HepG2 (cell line): ENCODE results near the gene XCL2. TPM values are rescaled to one million over a fixed set of nuclear protein-coding genes. Genes with fewer than 3 reads are reported as not detected.

Experiments
- ATAC-seq: fragments of 200-7000 bp; cut with Tn5 transposase; 3 replicates; pipeline ENCODE4 v1.9.1; 2020; ENCODE audit warnings: mild to moderate bottlenecking, moderate library complexity
- BruUV-seq: library from RNA; stranded (reverse); fragments of 400-500 nt; replicated peaks from 2 replicates; lab custom pipeline; 2021; lab: Mats Ljungman, UMichigan
- CTCF ChIA-PET: fragments of 300-600 bp; formaldehyde crosslinking; extraction: SDS; loops from one replicate; lab custom pipeline; 2021; ENCODE audit warnings: low total read pairs, inconsistent platforms, low intra/inter-chr PET ratio; lab: Yijun Ruan, JAX
- POLR2A ChIA-PET: fragments of 350-600 bp; sonication (Branson Sonifier 250); formaldehyde crosslinking; loops from one replicate; lab custom pipeline; 2020; ENCODE audit warnings: antibody characterized with exemption, inconsistent platforms; lab: Yijun Ruan, JAX
- DNase-seq: peaks from one replicate; pipeline ENCODE4 v3.0.0-alpha.2; 2015; ENCODE audit warnings: low spot score
- FAIRE-seq: peaks from 3 replicates; lab custom pipeline; 2011; peaks lifted over from hg19 to GRCh38; lab: Jason Lieb, UNC
- H2AFZ ChIP-seq: one replicate; pipeline ENCODE4 v1.6.1; 2011; ENCODE audit warnings: low read length, inconsistent platforms
- H3K27ac ChIP-seq: fragments of 300-600 bp; 3 replicates; pipeline ENCODE4 v1.8.0; 2011; ENCODE audit warnings: mixed run types, mild to moderate bottlenecking, mixed read lengths, low read length, inconsistent platforms; ENCODE audit not compliant: insufficient read depth; ENCODE audit errors: extremely low read length
- H3K27me3 ChIP-seq, 2 experiments: fragments of 200-600 bp in 1 of 2; 2 replicates in 1 of 2; 3 replicates in 1 of 2; pipeline versions ENCODE4 v1.6.0 to v1.8.0; 2011; ENCODE audit warnings: low read length in 2 of 2, mild to moderate bottlenecking in 2 of 2, moderate library complexity in 2 of 2, inconsistent platforms in 1 of 2; ENCODE audit not compliant: insufficient read depth in 2 of 2, control insufficient read depth in 1 of 2
- H3K36me3 ChIP-seq, 2 experiments: fragments of 200-600 bp in 1 of 2; replicated peaks in 1 of 2; 2 replicates in 1 of 2; 3 replicates in 1 of 2; pipeline versions ENCODE4 v1.5.1 to v1.8.0; 2011; ENCODE audit warnings: low read length in 2 of 2, inconsistent platforms in 1 of 2; ENCODE audit not compliant: insufficient read depth in 2 of 2, control insufficient read depth in 1 of 2
- H3K4me1 ChIP-seq: 2 replicates; pipeline ENCODE4 v1.5.1; 2012; ENCODE audit warnings: low read length, inconsistent platforms; ENCODE audit not compliant: insufficient read depth
- H3K4me2 ChIP-seq: 2 replicates; pipeline ENCODE4 v1.6.0; 2011; ENCODE audit warnings: low read depth, low read length, inconsistent platforms
- H3K4me3 ChIP-seq, 3 experiments: fragments of 200-600 bp in 1 of 3; sonication (generic), shearing (Covaris generic) in 1 of 3; replicated peaks in 1 of 3; 2 replicates each; pipeline ENCODE4 v1.5.1; 2011 to 2016; ENCODE audit warnings: low read length in 3 of 3, inconsistent platforms in 2 of 3, low read depth in 2 of 3, mild to moderate bottlenecking in 2 of 3, control low read depth in 1 of 3, mixed read lengths in 1 of 3; ENCODE audit not compliant: insufficient read depth in 1 of 3
- H3K79me2 ChIP-seq: one replicate; pipeline ENCODE4 v1.6.1; 2011; ENCODE audit warnings: low read length, inconsistent platforms; ENCODE audit not compliant: insufficient read depth
- H3K9ac ChIP-seq: 2 replicates; pipeline ENCODE4 v1.6.0; 2011; ENCODE audit warnings: mild to moderate bottlenecking, low read depth, low read length, inconsistent platforms; ENCODE audit not compliant: insufficient read depth
- H3K9me3 ChIP-seq: 2 replicates; pipeline ENCODE4 v1.5.1; 2012; ENCODE audit warnings: mild to moderate bottlenecking, low read length
- H4K20me1 ChIP-seq: 2 replicates; pipeline ENCODE4 v1.6.0; 2011; ENCODE audit warnings: inconsistent platforms, mild to moderate bottlenecking, low read length, moderate library complexity; ENCODE audit not compliant: insufficient read depth
- BCL6 ChIP-seq: IDR thresholded peaks from 2 replicates; pipeline ENCODE4 v1.6.1; 2016; ENCODE audit warnings: missing genetic modification reagents, missing compliant biosample characterization
- FLYWCH1 ChIP-seq: sonication (generic); formaldehyde crosslinking; IDR thresholded peaks from 2 replicates; pipeline ENCODE4 v1.8.1; 2023; ENCODE audit warnings: mild to moderate bottlenecking, missing genetic modification reagents
- IRF2 ChIP-seq: IDR thresholded peaks from 2 replicates; pipeline ENCODE4 v1.6.1; 2018; ENCODE audit warnings: missing genetic modification reagents, missing compliant biosample characterization
- KLF12 ChIP-seq: sonication (generic); formaldehyde crosslinking; IDR thresholded peaks from 2 replicates; pipeline ENCODE4 v1.4.0; 2020; ENCODE audit warnings: missing genetic modification reagents, borderline replicate concordance
- MAFK ChIP-seq, 2 experiments: IDR thresholded peaks in 1 of 2; conservative IDR thresholded peaks in 1 of 2; 2 replicates each; pipeline ENCODE4 v1.6.1; 2011; ENCODE audit warnings: improper control_type of control experiment in 2 of 2, low read length in 2 of 2
- MATR3 ChIP-seq: sonication (generic); formaldehyde crosslinking; IDR thresholded peaks from 2 replicates; pipeline ENCODE4 v1.4.0; 2020; ENCODE audit warnings: missing genetic modification reagents
- RFXANK ChIP-seq: IDR thresholded peaks from 2 replicates; pipeline ENCODE4 v1.6.1; 2016
- SMAD9 ChIP-seq: sonication (generic); formaldehyde crosslinking; IDR thresholded peaks from 2 replicates; pipeline ENCODE4 v1.5.1; 2020; ENCODE audit warnings: mild to moderate bottlenecking, missing genetic modification reagents
- SNAI1 ChIP-seq: sonication (generic); formaldehyde crosslinking; IDR thresholded peaks from 2 replicates; pipeline ENCODE4 v1.5.0; 2020; ENCODE audit warnings: mild to moderate bottlenecking, missing genetic modification reagents, borderline replicate concordance
- SP5 ChIP-seq: IDR thresholded peaks from 2 replicates; pipeline ENCODE4 v1.6.1; 2016; ENCODE audit warnings: low read depth, borderline replicate concordance
- TEAD2 ChIP-seq: sonication (generic); formaldehyde crosslinking; IDR thresholded peaks from 2 replicates; pipeline ENCODE4 v1.9.0; 2021; ENCODE audit warnings: missing genetic modification reagents
- TOPORS ChIP-seq: sonication (generic); formaldehyde crosslinking; IDR thresholded peaks from 2 replicates; pipeline ENCODE4 v1.8.0; 2023; ENCODE audit warnings: mild to moderate bottlenecking, missing genetic modification reagents
- ZNF34 ChIP-seq: sonication (generic); formaldehyde crosslinking; IDR thresholded peaks from 2 replicates; pipeline ENCODE4 v1.4.0; 2020; ENCODE audit warnings: mild to moderate bottlenecking, missing genetic modification reagents, borderline replicate concordance
- WGBS: methylation state at CpG from one replicate; pipeline ENCODE4 v1.1.6; 2017; ENCODE audit warnings: low lambda C conversion rate; 5-methylcytosine and 5-hydroxymethylcytosine counted together
- in situ Hi-C: cut with HindIII; loops from 2 replicates; pipeline ENCODE4 v1.10.0; 2017; ENCODE audit warnings: low pct_unique_long_range_greater_than_20kb; ENCODE audit not compliant: extremely low pct_ligation_motif_present
- intact Hi-C: fragments of 100-400 bp; cut with micrococcal nuclease; formaldehyde crosslinking; loops from one replicate; pipeline ENCODE4 v1.10.0; 2022; ENCODE audit not compliant: unreplicated experiment
- polyA plus RNA-seq, 8 experiments: library from polyadenylated mRNA; depleted of rRNA in 3 of 8; stranded (reverse) in 7 of 8; unstranded in 1 of 8; fragments of >200 nt; fragmentation: Illumina TruSeq in 4 of 8; extraction: Trizol in 4 of 8; gene quantifications; 2 replicates each; pipeline versions ENCODE4 v1.2.1 to v1.2.3, GENCODE V29; 2011 to 2016; ENCODE audit warnings: low read depth in 4 of 8, missing spikeins in 1 of 8, mixed read lengths in 1 of 8; ENCODE audit not compliant: insufficient read depth in 1 of 8
- total RNA-seq, 5 experiments: library from RNA; depleted of rRNA; stranded (reverse); fragments of >200 nt; fragmentation: Illumina TruSeq; extraction: Trizol; gene quantifications; 2 replicates each; pipeline ENCODE4 v1.2.3, GENCODE V29; 2016; ENCODE audit warnings: low read depth in 1 of 5
- TF ChIP-seq, protein P1 (sequence below): sonication (generic); formaldehyde crosslinking; IDR thresholded peaks from 2 replicates; pipeline ENCODE4 v1.8.1; 2023; ENCODE audit warnings: mild to moderate bottlenecking, inconsistent platforms, moderate library complexity, missing genetic modification reagents, borderline replicate concordance
- TF ChIP-seq, protein P2 (sequence below): sonication (generic); formaldehyde crosslinking; IDR thresholded peaks from one replicate; pipeline ENCODE4 v1.5.1; 2020; ENCODE audit warnings: mild to moderate bottlenecking, missing genetic modification reagents; ENCODE audit errors: not compliant biosample characterization

XCL2 gene
- total and polyA plus RNA-seq, 2 of the 13 experiments (the other 11 are each of a cell fraction or from before 2014, with no cell fraction given) = 0.50 TPM; not detected in 1

- TF ChIP-seq, protein P1, sequence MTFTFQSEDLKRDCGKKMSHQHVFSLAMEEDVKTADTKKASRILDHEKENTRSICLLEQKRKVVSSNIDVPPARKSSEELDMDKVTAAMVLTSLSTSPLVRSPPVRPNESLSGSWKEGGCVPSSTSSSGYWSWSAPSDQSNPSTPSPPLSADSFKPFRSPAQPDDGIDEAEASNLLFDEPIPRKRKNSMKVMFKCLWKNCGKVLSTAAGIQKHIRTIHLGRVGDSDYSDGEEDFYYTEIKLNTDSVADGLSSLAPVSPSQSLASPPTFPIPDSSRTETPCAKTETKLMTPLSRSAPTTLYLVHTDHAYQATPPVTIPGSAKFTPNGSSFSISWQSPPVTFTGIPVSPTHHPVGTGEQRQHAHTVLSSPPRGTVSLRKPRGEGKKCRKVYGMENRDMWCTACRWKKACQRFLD = no peak
- TF ChIP-seq SNAI1 (peak; percentile 81; the same call in 1 of the 2 replicates), SMAD9 (CRISPR knock-in tag) (no peak), IRF2 (CRISPR knock-in tag) (no peak), KLF12 (CRISPR knock-in tag) (no peak), RFXANK (CRISPR knock-in tag) (no peak), BCL6 (CRISPR knock-in tag) (peak; percentile 92), MAFK (conservative IDR thresholded peaks at IDR 0.05 in 1 of 2, IDR thresholded peaks at IDR 0.05 in 1 of 2; ENCODE audit: low read length in 2 of 2) (no peak), SP5 (CRISPR knock-in tag) (no peak)
These were observed 45.6 kb downstream of the XCL2 start (continued) for GRCh38 chr1:168498159-168498631.

DNA sequence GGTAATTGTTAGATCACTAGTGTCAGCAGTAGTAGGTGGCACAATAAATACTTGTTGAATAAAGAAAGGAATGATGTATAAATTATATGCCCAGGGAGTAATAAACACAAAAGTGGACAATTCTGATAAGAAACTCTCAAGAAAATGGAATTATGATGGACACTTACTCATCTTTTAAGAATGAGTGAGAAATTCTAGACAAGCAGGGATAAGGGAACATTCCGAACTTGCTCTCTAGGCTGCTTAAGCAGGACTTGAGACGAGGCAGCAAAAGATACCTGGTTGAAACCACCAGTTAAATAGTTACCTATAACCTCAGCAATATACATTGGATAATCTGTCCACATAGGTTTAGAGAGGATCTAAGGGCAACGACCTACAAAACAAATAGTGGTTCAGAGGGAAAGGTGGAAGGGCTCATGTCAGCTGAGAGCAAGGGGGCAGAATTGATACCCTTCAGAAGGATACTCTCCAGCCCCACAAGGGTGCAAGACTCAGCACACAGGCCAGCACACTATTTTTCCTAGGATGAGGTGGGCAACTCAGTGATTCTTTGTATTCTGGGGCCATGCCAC is 46.3 kb downstream of the XCL2 start:
- H3K27me3 ChIP-seq = no peaks in the 10 kb centered on the region
- BruUV-seq = no TSS peak
- peaks cover 14% of the 10 kb centered on the region for H3K79me2 ChIP-seq
- DNase-seq (peak; percentile 57), FAIRE-seq (peak; percentile 43), ATAC-seq (peak; percentile 85)
- H3K4me3 ChIP-seq = no peak overlapping the region; a peak in 1 of 6 replicates
- peak overlapping the region; percentile 79 for H3K27ac ChIP-seq
- POLR2A ChIA-PET = no interaction called here
- H3K36me3 ChIP-seq = no peaks in the 10 kb centered on the region; a peak in 1 of 5 replicates
- intact Hi-C loops (loop anchor here (2.0 to 5.0 kb wide), 2 partner anchors 21 to 60 kb away; no protein-coding TSS in a partner anchor), in situ Hi-C loops (no loop called here)
- 18% methylated on average over 3 of the region's 3 CpGs for WGBS
- peaks cover 79% of the 10 kb centered on the region for H3K4me1 ChIP-seq
- peak overlapping the region; percentile 16; the same call in 1 of the 2 replicates for H3K9ac ChIP-seq
- no peaks in the 10 kb centered on the region for H3K9me3 ChIP-seq
- CTCF ChIA-PET = no interaction called here
- no peaks in the 10 kb centered on the region for H4K20me1 ChIP-seq
- no peak overlapping the region for H2AFZ ChIP-seq
- peak overlapping the region; percentile 45 for H3K4me2 ChIP-seq
- TF ChIP-seq, protein P2, sequence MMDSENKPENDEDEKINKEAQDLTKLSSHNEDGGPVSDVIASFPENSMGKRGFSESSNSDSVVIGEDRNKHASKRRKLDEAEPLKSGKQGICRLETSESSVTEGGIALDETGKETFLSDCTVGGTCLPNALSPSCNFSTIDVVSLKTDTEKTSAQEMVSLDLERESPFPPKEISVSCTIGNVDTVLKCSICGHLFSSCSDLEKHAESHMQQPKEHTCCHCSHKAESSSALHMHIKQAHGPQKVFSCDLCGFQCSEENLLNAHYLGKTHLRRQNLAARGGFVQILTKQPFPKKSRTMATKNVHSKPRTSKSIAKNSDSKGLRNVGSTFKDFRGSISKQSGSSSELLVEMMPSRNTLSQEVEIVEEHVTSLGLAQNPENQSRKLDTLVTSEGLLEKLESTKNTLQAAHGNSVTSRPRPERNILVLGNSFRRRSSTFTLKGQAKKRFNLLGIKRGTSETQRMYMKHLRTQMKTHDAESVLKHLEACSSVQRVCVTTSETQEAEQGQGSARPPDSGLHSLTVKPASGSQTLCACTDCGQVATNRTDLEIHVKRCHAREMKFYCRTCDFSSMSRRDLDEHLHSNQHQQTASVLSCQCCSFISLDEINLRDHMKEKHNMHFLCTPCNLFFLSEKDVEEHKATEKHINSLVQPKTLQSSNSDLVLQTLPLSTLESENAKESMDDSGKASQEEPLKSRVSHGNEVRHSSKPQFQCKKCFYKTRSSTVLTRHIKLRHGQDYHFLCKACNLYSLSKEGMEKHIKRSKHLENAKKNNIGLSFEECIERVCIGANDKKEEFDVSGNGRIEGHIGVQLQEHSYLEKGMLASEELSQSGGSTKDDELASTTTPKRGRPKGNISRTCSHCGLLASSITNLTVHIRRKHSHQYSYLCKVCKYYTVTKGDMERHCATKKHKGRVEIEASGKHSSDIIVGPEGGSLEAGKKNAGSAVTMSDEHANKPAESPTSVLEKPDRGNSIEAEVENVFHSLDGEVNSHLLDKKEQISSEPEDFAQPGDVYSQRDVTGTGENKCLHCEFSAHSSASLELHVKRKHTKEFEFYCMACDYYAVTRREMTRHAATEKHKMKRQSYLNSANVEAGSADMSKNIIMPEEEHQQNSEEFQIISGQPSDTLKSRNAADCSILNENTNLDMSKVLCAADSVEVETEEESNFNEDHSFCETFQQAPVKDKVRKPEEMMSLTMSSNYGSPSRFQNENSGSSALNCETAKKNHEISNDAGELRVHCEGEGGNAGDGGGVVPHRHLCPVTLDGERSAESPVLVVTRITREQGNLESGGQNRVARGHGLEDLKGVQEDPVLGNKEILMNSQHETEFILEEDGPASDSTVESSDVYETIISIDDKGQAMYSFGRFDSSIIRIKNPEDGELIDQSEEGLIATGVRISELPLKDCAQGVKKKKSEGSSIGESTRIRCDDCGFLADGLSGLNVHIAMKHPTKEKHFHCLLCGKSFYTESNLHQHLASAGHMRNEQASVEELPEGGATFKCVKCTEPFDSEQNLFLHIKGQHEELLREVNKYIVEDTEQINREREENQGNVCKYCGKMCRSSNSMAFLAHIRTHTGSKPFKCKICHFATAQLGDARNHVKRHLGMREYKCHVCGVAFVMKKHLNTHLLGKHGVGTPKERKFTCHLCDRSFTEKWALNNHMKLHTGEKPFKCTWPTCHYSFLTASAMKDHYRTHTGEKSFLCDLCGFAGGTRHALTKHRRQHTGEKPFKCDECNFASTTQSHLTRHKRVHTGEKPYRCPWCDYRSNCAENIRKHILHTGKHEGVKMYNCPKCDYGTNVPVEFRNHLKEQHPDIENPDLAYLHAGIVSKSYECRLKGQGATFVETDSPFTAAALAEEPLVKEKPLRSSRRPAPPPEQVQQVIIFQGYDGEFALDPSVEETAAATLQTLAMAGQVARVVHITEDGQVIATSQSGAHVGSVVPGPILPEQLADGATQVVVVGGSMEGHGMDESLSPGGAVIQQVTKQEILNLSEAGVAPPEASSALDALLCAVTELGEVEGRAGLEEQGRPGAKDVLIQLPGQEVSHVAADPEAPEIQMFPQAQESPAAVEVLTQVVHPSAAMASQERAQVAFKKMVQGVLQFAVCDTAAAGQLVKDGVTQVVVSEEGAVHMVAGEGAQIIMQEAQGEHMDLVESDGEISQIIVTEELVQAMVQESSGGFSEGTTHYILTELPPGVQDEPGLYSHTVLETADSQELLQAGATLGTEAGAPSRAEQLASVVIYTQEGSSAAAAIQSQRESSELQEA (CRISPR knock-in tag) = no peak
- TF ChIP-seq TOPORS (CRISPR knock-in tag) (no peak), ZNF34 (CRISPR knock-in tag) (no peak), TEAD2 (CRISPR knock-in tag) (no peak), FLYWCH1 (CRISPR knock-in tag) (no peak), MATR3 (no peak)
